WTC11 (cell line): ENCODE data around the gene COL25A1. TPM values are rescaled to one million over a fixed set of nuclear protein-coding genes. Genes with fewer than 3 reads are reported as not detected.
A peak's percentile ranks its signal among the peaks of the same experiment; 100 is the strongest.

Source experiments
- ATAC-seq: fragments of 200-7000 bp; cut with Tn5 transposase; 2 replicates; pipeline ENCODE4 v1.10.0; 2021; ENCODE audit warnings: mild to moderate bottlenecking, moderate library complexity
- CTCF ChIA-PET: fragments of 300-600 bp; sonication (Branson Sonifier 250); formaldehyde crosslinking; loops from one replicate; lab custom pipeline; 2021; ENCODE audit warnings: antibody characterized with exemption; lab: Charles Lee
- POLR2A ChIA-PET: fragments of 350-600 bp; sonication (Branson Sonifier 250); formaldehyde crosslinking; loops from one replicate; lab custom pipeline; 2021; ENCODE audit warnings: antibody characterized with exemption; lab: Charles Lee
- DNase-seq: peaks from one replicate; pipeline ENCODE4 v3.0.0; 2021; ENCODE audit warnings: low spot score
- H3K27ac Mint-ChIP-seq: 2 replicates; pipeline ENCODE4 v1.8.0; 2021; ENCODE audit warnings: mixed read lengths
- H3K27me3 Mint-ChIP-seq: 2 replicates; pipeline ENCODE4 v1.8.0; 2021; ENCODE audit warnings: low read depth, mild to moderate bottlenecking, moderate library complexity, mixed read lengths
- H3K36me3 Mint-ChIP-seq: 2 replicates; pipeline ENCODE4 v1.8.0; 2021; ENCODE audit warnings: mixed read lengths
- H3K4me1 Mint-ChIP-seq: 2 replicates; pipeline ENCODE4 v1.8.0; 2022; ENCODE audit warnings: mixed read lengths
- H3K4me3 Mint-ChIP-seq: 2 replicates; pipeline ENCODE4 v1.8.0; 2021; ENCODE audit warnings: mild to moderate bottlenecking, moderate library complexity, mixed read lengths
- H3K9me3 Mint-ChIP-seq: 2 replicates; pipeline ENCODE4 v1.8.0; 2021; ENCODE audit warnings: mixed read lengths
- CDX4 ChIP-seq: fragments of 250-450 bp; sonication (Bioruptor Pico); IDR thresholded peaks from 2 replicates; pipeline ENCODE4 v1.9.0; 2021; ENCODE audit warnings: moderate library complexity, mild to moderate bottlenecking, inconsistent platforms, borderline replicate concordance
- ETV6 ChIP-seq: sonication (generic); formaldehyde crosslinking; IDR thresholded peaks from 2 replicates; pipeline ENCODE4 v1.8.1; 2022; ENCODE audit warnings: mild to moderate bottlenecking, missing genetic modification reagents
- HMGA2 ChIP-seq: fragments of 250-450 bp; sonication (Bioruptor Pico); IDR thresholded peaks from 2 replicates; pipeline ENCODE4 v1.4.0; 2021; ENCODE audit warnings: mild to moderate bottlenecking, moderate library complexity
- NR2C2 ChIP-seq: sonication (generic); formaldehyde crosslinking; IDR thresholded peaks from 2 replicates; pipeline ENCODE4 v1.8.0; 2022; ENCODE audit warnings: mild to moderate bottlenecking, missing genetic modification reagents
- OVOL2 ChIP-seq: fragments of 250-450 bp; sonication (Bioruptor Pico); IDR thresholded peaks from 2 replicates; pipeline ENCODE4 v1.9.0; 2021; ENCODE audit warnings: mild to moderate bottlenecking, borderline replicate concordance
- SMAD4 ChIP-seq: sonication (generic); formaldehyde crosslinking; IDR thresholded peaks from 2 replicates; pipeline ENCODE4 v1.8.0; 2022; ENCODE audit warnings: mild to moderate bottlenecking, missing genetic modification reagents
- SOX15 ChIP-seq: fragments of 250-450 bp; sonication (Bioruptor Pico); IDR thresholded peaks from 2 replicates; pipeline ENCODE4 v1.9.0; 2021; ENCODE audit warnings: mild to moderate bottlenecking
- ZBTB21 ChIP-seq: sonication (generic); formaldehyde crosslinking; IDR thresholded peaks from 2 replicates; pipeline ENCODE4 v1.8.1; 2023; ENCODE audit warnings: mild to moderate bottlenecking, missing genetic modification reagents, borderline replicate concordance
- ZNF121 ChIP-seq: sonication (generic); formaldehyde crosslinking; IDR thresholded peaks from 2 replicates; pipeline ENCODE4 v1.8.0; 2023; ENCODE audit warnings: missing genetic modification reagents
- ZNF281 ChIP-seq: sonication (generic); formaldehyde crosslinking; IDR thresholded peaks from 2 replicates; pipeline ENCODE4 v1.8.0; 2023; ENCODE audit warnings: mild to moderate bottlenecking, missing genetic modification reagents
- total RNA-seq: library from RNA; stranded (reverse); gene quantifications from 3 replicates; pipeline ENCODE4 v1.2.3, GENCODE V29; 2021
- TF ChIP-seq, protein P1 (sequence below): sonication (generic); formaldehyde crosslinking; IDR thresholded peaks from 2 replicates; pipeline ENCODE4 v1.8.1; 2023; ENCODE audit warnings: mild to moderate bottlenecking, moderate library complexity, missing genetic modification reagents
- TF ChIP-seq, protein P2 (sequence below): sonication (generic); formaldehyde crosslinking; IDR thresholded peaks from 2 replicates; pipeline ENCODE4 v1.8.0; 2022; ENCODE audit warnings: missing genetic modification reagents
- TF ChIP-seq, protein P3 (sequence below): sonication (generic); formaldehyde crosslinking; IDR thresholded peaks from 2 replicates; pipeline ENCODE4 v1.8.0; 2022; ENCODE audit warnings: mild to moderate bottlenecking, missing genetic modification reagents
- TF ChIP-seq, protein P4 (sequence below): fragments of 250-450 bp; sonication (Bioruptor Pico); IDR thresholded peaks from 2 replicates; pipeline ENCODE4 v2.1.2; 2022; ENCODE audit warnings: mild to moderate bottlenecking, moderate library complexity
- TF ChIP-seq, protein P5 (sequence below): fragments of 250-450 bp; sonication (Bioruptor Pico); IDR thresholded peaks from 2 replicates; pipeline ENCODE4 v1.9.0; 2021; ENCODE audit warnings: mild to moderate bottlenecking
- TF ChIP-seq, protein P6 (sequence below): sonication (generic); formaldehyde crosslinking; IDR thresholded peaks from 2 replicates; pipeline ENCODE4 v1.8.1; 2023; ENCODE audit warnings: mild to moderate bottlenecking, missing genetic modification reagents, moderate library complexity

COL25A1 gene
- total RNA-seq, 1 experiment from 2014 or later = 6.6 TPM

DNA sequence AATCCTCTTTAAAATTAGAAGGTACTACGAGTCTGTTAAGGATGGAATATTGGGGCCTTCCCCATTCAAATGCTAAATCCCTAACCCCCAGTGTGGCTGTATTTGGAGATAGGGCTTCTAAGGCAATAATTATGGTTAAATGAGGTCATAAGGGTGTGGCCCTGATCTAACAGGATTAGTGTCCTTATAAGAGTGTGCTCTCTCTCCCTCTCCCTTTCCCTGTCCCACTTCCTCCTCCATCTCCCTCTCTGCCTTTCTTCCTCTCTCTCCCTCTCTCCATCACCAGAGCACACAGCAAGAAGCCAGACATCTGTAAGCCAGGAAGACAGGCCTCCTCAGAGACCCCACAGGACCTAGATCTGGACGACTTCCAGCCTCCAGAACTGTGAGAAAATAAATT is 116.9 kb downstream of the COL25A1 start:
- ATAC-seq = peak; percentile 67
- TF ChIP-seq SMAD4 (no peak), NR2C2 (no peak), ZNF281 (no peak), OVOL2 (CRISPR knock-in tag) (no peak), CDX4 (CRISPR knock-in tag) (no peak), ETV6 (CRISPR knock-in tag) (no peak), SOX15 (no peak), ZBTB21 (CRISPR knock-in tag) (no peak), ZNF121 (no peak), HMGA2 (no peak)
- TF ChIP-seq, protein P1, sequence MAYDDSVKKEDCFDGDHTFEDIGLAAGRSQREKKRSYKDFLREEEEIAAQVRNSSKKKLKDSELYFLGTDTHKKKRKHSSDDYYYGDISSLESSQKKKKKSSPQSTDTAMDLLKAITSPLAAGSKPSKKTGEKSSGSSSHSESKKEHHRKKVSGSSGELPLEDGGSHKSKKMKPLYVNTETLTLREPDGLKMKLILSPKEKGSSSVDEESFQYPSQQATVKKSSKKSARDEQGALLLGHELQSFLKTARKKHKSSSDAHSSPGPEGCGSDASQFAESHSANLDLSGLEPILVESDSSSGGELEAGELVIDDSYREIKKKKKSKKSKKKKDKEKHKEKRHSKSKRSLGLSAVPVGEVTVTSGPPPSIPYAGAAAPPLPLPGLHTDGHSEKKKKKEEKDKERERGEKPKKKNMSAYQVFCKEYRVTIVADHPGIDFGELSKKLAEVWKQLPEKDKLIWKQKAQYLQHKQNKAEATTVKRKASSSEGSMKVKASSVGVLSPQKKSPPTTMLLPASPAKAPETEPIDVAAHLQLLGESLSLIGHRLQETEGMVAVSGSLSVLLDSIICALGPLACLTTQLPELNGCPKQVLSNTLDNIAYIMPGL = no peak
- TF ChIP-seq, protein P2, sequence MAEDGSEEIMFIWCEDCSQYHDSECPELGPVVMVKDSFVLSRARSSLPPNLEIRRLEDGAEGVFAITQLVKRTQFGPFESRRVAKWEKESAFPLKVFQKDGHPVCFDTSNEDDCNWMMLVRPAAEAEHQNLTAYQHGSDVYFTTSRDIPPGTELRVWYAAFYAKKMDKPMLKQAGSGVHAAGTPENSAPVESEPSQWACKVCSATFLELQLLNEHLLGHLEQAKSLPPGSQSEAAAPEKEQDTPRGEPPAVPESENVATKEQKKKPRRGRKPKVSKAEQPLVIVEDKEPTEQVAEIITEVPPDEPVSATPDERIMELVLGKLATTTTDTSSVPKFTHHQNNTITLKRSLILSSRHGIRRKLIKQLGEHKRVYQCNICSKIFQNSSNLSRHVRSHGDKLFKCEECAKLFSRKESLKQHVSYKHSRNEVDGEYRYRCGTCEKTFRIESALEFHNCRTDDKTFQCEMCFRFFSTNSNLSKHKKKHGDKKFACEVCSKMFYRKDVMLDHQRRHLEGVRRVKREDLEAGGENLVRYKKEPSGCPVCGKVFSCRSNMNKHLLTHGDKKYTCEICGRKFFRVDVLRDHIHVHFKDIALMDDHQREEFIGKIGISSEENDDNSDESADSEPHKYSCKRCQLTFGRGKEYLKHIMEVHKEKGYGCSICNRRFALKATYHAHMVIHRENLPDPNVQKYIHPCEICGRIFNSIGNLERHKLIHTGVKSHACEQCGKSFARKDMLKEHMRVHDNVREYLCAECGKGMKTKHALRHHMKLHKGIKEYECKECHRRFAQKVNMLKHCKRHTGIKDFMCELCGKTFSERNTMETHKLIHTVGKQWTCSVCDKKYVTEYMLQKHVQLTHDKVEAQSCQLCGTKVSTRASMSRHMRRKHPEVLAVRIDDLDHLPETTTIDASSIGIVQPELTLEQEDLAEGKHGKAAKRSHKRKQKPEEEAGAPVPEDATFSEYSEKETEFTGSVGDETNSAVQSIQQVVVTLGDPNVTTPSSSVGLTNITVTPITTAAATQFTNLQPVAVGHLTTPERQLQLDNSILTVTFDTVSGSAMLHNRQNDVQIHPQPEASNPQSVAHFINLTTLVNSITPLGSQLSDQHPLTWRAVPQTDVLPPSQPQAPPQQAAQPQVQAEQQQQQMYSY (CRISPR knock-in tag) = no peak
- TF ChIP-seq, protein P3, sequence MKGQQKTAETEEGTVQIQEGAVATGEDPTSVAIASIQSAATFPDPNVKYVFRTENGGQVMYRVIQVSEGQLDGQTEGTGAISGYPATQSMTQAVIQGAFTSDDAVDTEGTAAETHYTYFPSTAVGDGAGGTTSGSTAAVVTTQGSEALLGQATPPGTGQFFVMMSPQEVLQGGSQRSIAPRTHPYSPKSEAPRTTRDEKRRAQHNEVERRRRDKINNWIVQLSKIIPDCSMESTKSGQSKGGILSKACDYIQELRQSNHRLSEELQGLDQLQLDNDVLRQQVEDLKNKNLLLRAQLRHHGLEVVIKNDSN (CRISPR knock-in tag) = no peak
- TF ChIP-seq, protein P4, sequence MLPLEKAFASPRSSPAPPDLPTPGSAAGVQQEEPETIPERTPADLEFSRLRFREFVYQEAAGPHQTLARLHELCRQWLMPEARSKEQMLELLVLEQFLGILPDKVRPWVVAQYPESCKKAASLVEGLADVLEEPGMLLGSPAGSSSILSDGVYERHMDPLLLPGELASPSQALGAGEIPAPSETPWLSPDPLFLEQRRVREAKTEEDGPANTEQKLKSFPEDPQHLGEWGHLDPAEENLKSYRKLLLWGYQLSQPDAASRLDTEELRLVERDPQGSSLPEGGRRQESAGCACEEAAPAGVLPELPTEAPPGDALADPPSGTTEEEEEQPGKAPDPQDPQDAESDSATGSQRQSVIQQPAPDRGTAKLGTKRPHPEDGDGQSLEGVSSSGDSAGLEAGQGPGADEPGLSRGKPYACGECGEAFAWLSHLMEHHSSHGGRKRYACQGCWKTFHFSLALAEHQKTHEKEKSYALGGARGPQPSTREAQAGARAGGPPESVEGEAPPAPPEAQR (CRISPR knock-in tag) = no peak
- TF ChIP-seq, protein P5, sequence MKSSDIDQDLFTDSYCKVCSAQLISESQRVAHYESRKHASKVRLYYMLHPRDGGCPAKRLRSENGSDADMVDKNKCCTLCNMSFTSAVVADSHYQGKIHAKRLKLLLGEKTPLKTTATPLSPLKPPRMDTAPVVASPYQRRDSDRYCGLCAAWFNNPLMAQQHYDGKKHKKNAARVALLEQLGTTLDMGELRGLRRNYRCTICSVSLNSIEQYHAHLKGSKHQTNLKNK (CRISPR knock-in tag) = no peak
- TF ChIP-seq, protein P6, sequence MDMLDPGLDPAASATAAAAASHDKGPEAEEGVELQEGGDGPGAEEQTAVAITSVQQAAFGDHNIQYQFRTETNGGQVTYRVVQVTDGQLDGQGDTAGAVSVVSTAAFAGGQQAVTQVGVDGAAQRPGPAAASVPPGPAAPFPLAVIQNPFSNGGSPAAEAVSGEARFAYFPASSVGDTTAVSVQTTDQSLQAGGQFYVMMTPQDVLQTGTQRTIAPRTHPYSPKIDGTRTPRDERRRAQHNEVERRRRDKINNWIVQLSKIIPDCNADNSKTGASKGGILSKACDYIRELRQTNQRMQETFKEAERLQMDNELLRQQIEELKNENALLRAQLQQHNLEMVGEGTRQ (CRISPR knock-in tag) = no peak
- H3K4me3 Mint-ChIP-seq = no peak overlapping the region
- peaks cover 10% of the 10 kb centered on the region for H3K27me3 Mint-ChIP-seq
- peak overlapping the region; percentile 39 for H3K27ac Mint-ChIP-seq
- H3K9me3 Mint-ChIP-seq = peaks cover 8% of the 10 kb centered on the region
- no peak for DNase-seq
- CTCF ChIA-PET = no interaction called here
- H3K4me1 Mint-ChIP-seq = peaks cover 51% of the 10 kb centered on the region
- H3K36me3 Mint-ChIP-seq = peaks cover 10% of the 10 kb centered on the region
- POLR2A ChIA-PET = no interaction called here
